ENCODE results near the gene CST7.
"Not testable (repeated sequence)": the region's sequence is repeated elsewhere in the genome, so short reads cannot be mapped to it uniquely, and the experiment has no call there.

Gene CST7

GRCh38 chr20:24948939-24949679 is at the start of gene CST7:
TSS of gene CST7 (plus strand) at chr20:24949269. CDS start at chr20:24949506, 237 bp downstream.
- peak; percentile 82 to 88 (median 87) for DNase-seq

- no peak for DNase-seq
Measured at GRCh38 chr20:24906806-24907205, 42.3 kb upstream of the CST7 start.

- no peak for DNase-seq
Measured at GRCh38 chr20:24908642-24909041, 40.4 kb upstream of the CST7 start.

GRCh38 chr20:24909086-24909780 is 39.8 kb upstream of the CST7 start:
- no peak for DNase-seq

- DNase-seq: no peak
Measured at GRCh38 chr20:24909861-24910260, 39.2 kb upstream of the CST7 start.

- DNase-seq: no peak
Measured at GRCh38 chr20:24910461-24910860, 38.6 kb upstream of the CST7 start.

- DNase-seq: no peak
Measured at GRCh38 chr20:24911461-24911860, 37.6 kb upstream of the CST7 start.

- DNase-seq: no peak
Measured at GRCh38 chr20:24912397-24913075, 36.5 kb upstream of the CST7 start.

GRCh38 chr20:24913076-24913628 is 35.9 kb upstream of the CST7 start:
- no peak for DNase-seq

- DNase-seq: peak in 1 of 3 donors; percentile 13
Measured at GRCh38 chr20:24914388-24915241, 34.5 kb upstream of the CST7 start.

GRCh38 chr20:24915440-24915839 is 33.6 kb upstream of the CST7 start:
- DNase-seq: peak in 1 of 3 donors; percentile 11

GRCh38 chr20:24915892-24916291 is 33.2 kb upstream of the CST7 start:
- DNase-seq: no peak

- peak in 1 of 3 donors; percentile 8 for DNase-seq
Measured at GRCh38 chr20:24916412-24916811, 32.7 kb upstream of the CST7 start.

GRCh38 chr20:24917056-24917455 is 32.0 kb upstream of the CST7 start:
- DNase-seq: peak in 1 of 3 donors; percentile 8

GRCh38 chr20:24917797-24918578 is 31.1 kb upstream of the CST7 start:
- peak; percentile 75 to 90 (median 81) for DNase-seq

- DNase-seq: no peak
Measured at GRCh38 chr20:24918579-24919566, 30.2 kb upstream of the CST7 start.

GRCh38 chr20:24919665-24920064 is 29.4 kb upstream of the CST7 start:
- DNase-seq: not testable (repeated sequence)

- DNase-seq: not testable (repeated sequence)
Measured at GRCh38 chr20:24920706-24921105, 28.4 kb upstream of the CST7 start.

GRCh38 chr20:24929259-24929658 is 19.8 kb upstream of the CST7 start:
- peak in 1 of 3 donors; percentile 18 for DNase-seq

All from suppressor macrophage treated with lipopolysaccharide for 1 hour (primary cell).